H1 (cell line): ENCODE data around the gene NRSN2. TPM values are rescaled to one million over a fixed set of nuclear protein-coding genes. Genes with fewer than 3 reads are reported as not detected.

Experiments
- CTCF ChIA-PET: fragments of 300-600 bp; sonication (Branson Sonifier 250); formaldehyde crosslinking; loops from one replicate; lab custom pipeline; 2021; ENCODE audit not compliant: partially characterized antibody; lab: Charles Lee
- POLR2A ChIA-PET: fragments of 300-600 bp; sonication (Branson Sonifier 250); formaldehyde crosslinking; loops from one replicate; lab custom pipeline; 2021; ENCODE audit warnings: inconsistent platforms; ENCODE audit not compliant: partially characterized antibody; lab: Charles Lee
- DNase-seq, 2 experiments: peaks; one replicate each; pipeline versions ENCODE4 v3.0.0 to v3.0.0-alpha.2; 2010 to 2022; ENCODE audit warnings: low spot score in 2 of 2, low read depth in 1 of 2, mixed read lengths in 1 of 2
- FAIRE-seq: peaks from 2 replicates; lab custom pipeline; 2011; peaks lifted over from hg19 to GRCh38; lab: Jason Lieb, UNC
- H2AFZ ChIP-seq: 2 replicates; pipeline ENCODE4 v1.8.1; 2012; ENCODE audit warnings: low read length, inconsistent platforms
- H2AK5ac ChIP-seq: 2 replicates; pipeline ENCODE4 v1.6.1; 2013; ENCODE audit warnings: low read depth, low read length
- H2BK120ac ChIP-seq: replicated peaks from 2 replicates; pipeline ENCODE3; 2013; ENCODE audit warnings: low read depth, low read length, inconsistent platforms
- H2BK12ac ChIP-seq: 2 replicates; pipeline ENCODE4 v1.6.1; 2013; ENCODE audit warnings: low read depth, low read length
- H2BK15ac ChIP-seq: 2 replicates; pipeline ENCODE4 v1.6.1; 2013; ENCODE audit warnings: low read length
- H2BK20ac ChIP-seq: 2 replicates; pipeline ENCODE4 v1.6.1; 2013; ENCODE audit warnings: low read length
- H2BK5ac ChIP-seq: 2 replicates; pipeline ENCODE4 v1.6.1; 2013; ENCODE audit warnings: low read depth, low read length
- H3K14ac ChIP-seq: 2 replicates; pipeline ENCODE4 v1.6.1; 2013; ENCODE audit warnings: inconsistent platforms; ENCODE audit not compliant: insufficient read length
- H3K18ac ChIP-seq: 2 replicates; pipeline ENCODE4 v1.6.1; 2013; ENCODE audit warnings: low read length; ENCODE audit errors: extremely low read depth
- H3K23ac ChIP-seq: 2 replicates; pipeline ENCODE4 v1.6.1; 2013; ENCODE audit warnings: inconsistent platforms; ENCODE audit not compliant: insufficient read length
- H3K23me2 ChIP-seq: 2 replicates; pipeline ENCODE4 v1.6.1; 2013; ENCODE audit warnings: low read depth, low read length
- H3K27ac ChIP-seq: 2 replicates; pipeline ENCODE4 v1.6.1; 2011; ENCODE audit warnings: low read depth, low read length, inconsistent platforms
- H3K27me3 ChIP-seq, 4 experiments: replicated peaks in 1 of 4; 1 replicate in 1 of 4; 2 replicates in 3 of 4; pipeline versions ENCODE4 v1.6.1 to v1.8.1; 2011 to 2013; ENCODE audit warnings: low read length in 3 of 4, mild to moderate bottlenecking in 3 of 4, inconsistent platforms in 2 of 4, mixed read lengths in 2 of 4, moderate library complexity in 1 of 4; ENCODE audit not compliant: control insufficient read depth in 3 of 4, insufficient read depth in 3 of 4; ENCODE audit errors: extremely low read depth in 1 of 4
- H3K36me3 ChIP-seq, 4 experiments: 2 replicates each; pipeline versions ENCODE4 v1.6.1 to v1.8.1; 2011 to 2013; ENCODE audit warnings: mild to moderate bottlenecking in 4 of 4, low read length in 3 of 4, moderate library complexity in 2 of 4, control low read depth in 1 of 4, inconsistent platforms in 1 of 4; ENCODE audit not compliant: insufficient read depth in 4 of 4, control insufficient read depth in 2 of 4
- H3K4ac ChIP-seq: replicated peaks from 2 replicates; pipeline ENCODE3; 2013; ENCODE audit warnings: low read length, low read depth, mixed read lengths, inconsistent platforms; ENCODE audit not compliant: insufficient read length
- H3K4me1 ChIP-seq, 4 experiments: replicated peaks in 1 of 4; 1 replicate in 1 of 4; 2 replicates in 3 of 4; pipeline versions ENCODE4 v1.6.1 to v1.8.1; 2011 to 2013; ENCODE audit warnings: low read length in 3 of 4, inconsistent platforms in 2 of 4, mixed read lengths in 1 of 4; ENCODE audit not compliant: insufficient read depth in 4 of 4, control insufficient read depth in 3 of 4
- H3K4me2 ChIP-seq, 2 experiments: 2 replicates each; pipeline versions ENCODE4 v1.6.1 to v1.8.1; 2011 to 2013; ENCODE audit warnings: low read depth in 2 of 2, low read length in 2 of 2, control low read depth in 1 of 2, inconsistent platforms in 1 of 2, mild to moderate bottlenecking in 1 of 2; ENCODE audit not compliant: insufficient read depth in 1 of 2
- H3K4me3 ChIP-seq, 4 experiments: fragments of 200-600, 300-600 bp in 1 of 4; sonication (generic), shearing (Covaris generic), sonication (Bioruptor Twin) in 1 of 4; 2 replicates each; pipeline versions ENCODE4 v1.5.1 to v1.8.1; 2011 to 2016; ENCODE audit warnings: low read length in 4 of 4, low read depth in 3 of 4, control low read depth in 2 of 4, inconsistent platforms in 2 of 4, mild to moderate bottlenecking in 2 of 4, mixed read lengths in 1 of 4, moderate library complexity in 1 of 4; ENCODE audit not compliant: insufficient read depth in 2 of 4; ENCODE audit errors: extremely low read depth in 1 of 4
- H3K56ac ChIP-seq: replicated peaks from 2 replicates; pipeline ENCODE3; 2013; ENCODE audit warnings: low read depth, mild to moderate bottlenecking, mixed read lengths, low read length, inconsistent platforms; ENCODE audit not compliant: insufficient read length
- H3K79me1 ChIP-seq: 2 replicates; pipeline ENCODE4 v1.6.1; 2013; ENCODE audit warnings: low read depth, low read length, control low read depth
- H3K79me2 ChIP-seq, 2 experiments: 2 replicates each; pipeline versions ENCODE4 v1.6.1 to v1.8.1; 2012 to 2013; ENCODE audit warnings: low read length in 2 of 2, mild to moderate bottlenecking in 2 of 2, inconsistent platforms in 1 of 2; ENCODE audit not compliant: insufficient read depth in 2 of 2, control insufficient read depth in 1 of 2
- H3K9ac ChIP-seq, 4 experiments: replicated peaks in 1 of 4; 1 replicate in 1 of 4; 2 replicates in 3 of 4; pipeline versions ENCODE4 v1.6.1 to v1.8.1; 2011 to 2013; ENCODE audit warnings: low read depth in 3 of 4, low read length in 3 of 4, control low read depth in 2 of 4, mild to moderate bottlenecking in 2 of 4, moderate library complexity in 2 of 4, inconsistent platforms in 1 of 4; ENCODE audit errors: extremely low read depth in 1 of 4
- H3K9me3 ChIP-seq, 2 experiments: 2 replicates each; pipeline versions ENCODE4 v1.6.1 to v1.8.1; 2012 to 2013; ENCODE audit warnings: mild to moderate bottlenecking in 2 of 2, moderate library complexity in 2 of 2, control low read depth in 1 of 2, inconsistent platforms in 1 of 2, low read depth in 1 of 2, low read length in 1 of 2, mixed read lengths in 1 of 2; ENCODE audit not compliant: insufficient read depth in 2 of 2
- H4K20me1 ChIP-seq, 2 experiments: replicated peaks in 1 of 2; 2 replicates each; pipeline versions ENCODE3 to v1.8.1; 2011 to 2013; ENCODE audit warnings: inconsistent platforms in 2 of 2, low read length in 2 of 2, mild to moderate bottlenecking in 1 of 2; ENCODE audit not compliant: insufficient read depth in 2 of 2, control insufficient read depth in 1 of 2
- H4K5ac ChIP-seq: 2 replicates; pipeline ENCODE4 v1.6.1; 2013; ENCODE audit warnings: low read length, low read depth, mixed read lengths, inconsistent platforms; ENCODE audit not compliant: insufficient read length
- H4K8ac ChIP-seq: 2 replicates; pipeline ENCODE4 v1.8.0; 2013; ENCODE audit warnings: mild to moderate bottlenecking, moderate library complexity, low read length, inconsistent platforms; ENCODE audit not compliant: insufficient read depth; ENCODE audit errors: extremely low read depth
- H4K91ac ChIP-seq: replicated peaks from 2 replicates; pipeline ENCODE3; 2013; ENCODE audit warnings: low read length, mixed read lengths, inconsistent platforms; ENCODE audit not compliant: insufficient read length
- EGR1 ChIP-seq: IDR thresholded peaks from 2 replicates; pipeline ENCODE4 v1.6.1; 2011; ENCODE audit warnings: low read depth, low read length, borderline replicate concordance
- HDAC2 ChIP-seq, 2 experiments: fragments of 300-600 bp in 1 of 2; sonication (generic) in 1 of 2; IDR thresholded peaks; 2 replicates each; pipeline ENCODE4 v1.6.1; 2011 to 2012; ENCODE audit warnings: low read depth in 2 of 2, low read length in 2 of 2, mild to moderate bottlenecking in 2 of 2, moderate library complexity in 2 of 2, borderline replicate concordance in 1 of 2, inconsistent platforms in 1 of 2
- JUN ChIP-seq: IDR thresholded peaks from 2 replicates; pipeline ENCODE4 v1.6.1; 2011; ENCODE audit warnings: low read depth, mild to moderate bottlenecking, improper control_type of control experiment, low read length
- KDM4A ChIP-seq: IDR thresholded peaks from one replicate; pipeline ENCODE4 v1.7.1; 2012; ENCODE audit warnings: low read depth, mild to moderate bottlenecking, moderate library complexity, low read length, inconsistent platforms; ENCODE audit not compliant: severe bottlenecking
- NRF1 ChIP-seq: IDR thresholded peaks from 2 replicates; pipeline ENCODE4 v1.6.1; 2011; ENCODE audit warnings: mild to moderate bottlenecking, low read depth, low read length, improper control_type of control experiment
- POLR2A ChIP-seq, 2 experiments: IDR thresholded peaks; 1 replicate in 1 of 2; 2 replicates in 1 of 2; pipeline ENCODE4 v1.6.1; 2011; ENCODE audit warnings: low read depth in 2 of 2, low read length in 2 of 2, mild to moderate bottlenecking in 2 of 2; ENCODE audit errors: control extremely low read depth in 1 of 2
- POLR2AphosphoS5 ChIP-seq: IDR thresholded peaks from 2 replicates; pipeline ENCODE4 v1.6.1; 2011; ENCODE audit warnings: low read depth, low read length
- POU5F1 ChIP-seq: IDR thresholded peaks from 2 replicates; pipeline ENCODE4 v1.6.1; 2011; ENCODE audit warnings: low read depth, mild to moderate bottlenecking, low read length, moderate library complexity
- RFX5 ChIP-seq: IDR thresholded peaks from 2 replicates; pipeline ENCODE4 v1.6.1; 2011; ENCODE audit warnings: low read depth, low read length, improper control_type of control experiment, borderline replicate concordance
- WGBS, 2 experiments: shearing (Covaris generic) in 1 of 2; methylation state at CpG; one replicate each; pipeline versions ENCODE4 v1.1.6 to v1.1.7; 2013 to 2015; ENCODE audit warnings: low lambda C conversion rate in 2 of 2, mixed read lengths in 2 of 2, inconsistent platforms in 1 of 2, low coverage in 1 of 2, missing lambda C conversion rate in 1 of 2; ENCODE audit not compliant: insufficient replicate concordance in 2 of 2, insufficient coverage in 1 of 2, insufficient read length in 1 of 2; ENCODE audit errors: extremely low coverage in 1 of 2, missing lambda C conversion rate in 1 of 2; 5-methylcytosine and 5-hydroxymethylcytosine counted together
- polyA plus RNA-seq, 7 experiments: library from polyadenylated mRNA; depleted of rRNA in 3 of 7; stranded (reverse) in 5 of 7; unstranded in 2 of 7; fragments of >200 nt in 5 of 7; fragments of 200-250 nt in 2 of 7; gene quantifications; 1 replicate in 5 of 7; 2 replicates in 1 of 7; 4 replicates in 1 of 7; pipeline versions ENCODE4 v1.2.1 to v1.2.3, GENCODE V29; 2011 to 2013; ENCODE audit warnings: missing spikeins in 2 of 7, mixed read lengths in 2 of 7
- total RNA-seq: library from RNA; stranded (reverse); fragmentation: NEBNext Ultra II Directional; extraction: Animal tissue kit (Norgen Biotek cat#: 25700); gene quantifications from 2 replicates; pipeline ENCODE4 v1.2.1, GENCODE V29; 2021

The NRSN2 gene
- total and polyA plus RNA-seq, 2 of the 8 experiments (the other 6 are each of a cell fraction or from before 2014, with no cell fraction given), result 19.4 to 33.3 TPM

- WGBS, 2 experiments, result 87% methylated on average over 5 of the region's 5 CpGs; no CpG with 5 or more reads in 1 of the 2 experiments
- Histone ChIP-seq H3K4ac (no peak overlapping the region), H3K56ac (no peak overlapping the region), H4K5ac (no peak overlapping the region), H3K36me3 (no peaks in the 10 kb centered on the region), H2AK5ac (no peak overlapping the region), H3K18ac (no peak overlapping the region), H2BK20ac (no peak overlapping the region), H3K9me3 (no peaks in the 10 kb centered on the region), H2BK5ac (no peak overlapping the region), H3K14ac (no peak overlapping the region), H2BK12ac (no peak overlapping the region), H4K20me1 (no peaks in the 10 kb centered on the region), H4K91ac (no peak overlapping the region), H3K23ac (no peak overlapping the region), H3K27ac (no peak overlapping the region), H2BK15ac (no peak overlapping the region), H3K4me3 (no peak overlapping the region), H3K4me2 (no peak overlapping the region), H2AFZ (no peak overlapping the region), H3K9ac (no peak overlapping the region), H2BK120ac (no peak overlapping the region), H3K23me2 (peaks cover 4% of the 10 kb centered on the region), H4K8ac (no peak overlapping the region), H3K79me1 (no peaks in the 10 kb centered on the region), H3K79me2 (no peaks in the 10 kb centered on the region), H3K27me3 (no peaks in the 10 kb centered on the region), H3K4me1 (peaks cover 2 to 9% (median 4%) of the 10 kb centered on the region in 4 experiments; a peak in 6 of 7 replicates)
- CTCF ChIA-PET, result interaction anchor here (2.4 kb wide), 1 partner anchor 18 kb away, joined by 7 read pairs; no protein-coding TSS in a partner anchor
- TF ChIP-seq JUN (no peak), EGR1 (no peak), POLR2A (IDR thresholded peaks at IDR 0.05; ENCODE audit: control extremely low read depth in 1 of 2, low read depth in 2 of 2, low read length in 2 of 2) (no peak), HDAC2 (IDR thresholded peaks at IDR 0.05; ENCODE audit: borderline replicate concordance in 1 of 2, low read depth in 2 of 2, low read length in 2 of 2) (no peak), KDM4A (no peak), NRF1 (no peak), RFX5 (no peak), POU5F1 (no peak), POLR2AphosphoS5 (no peak)
- DNase-seq, result no peak
- POLR2A ChIA-PET, result interaction anchor here (0.9 to 6.4 kb wide), 3 partner anchors 10 to 34 kb away, joined by 3 to 97 read pairs (median 84); partner anchors contain the start of genes NRSN2, SOX12 and ZCCHC3
- no peak for FAIRE-seq
These were observed 33.5 kb upstream of the NRSN2 start for GRCh38 chr20:313402-313801.
